Endodermal cell (in vitro differentiated cells): ENCODE results near the gene COLQ. TPM values are rescaled to one million over a fixed set of nuclear protein-coding genes. Genes with fewer than 3 reads are reported as not detected.

Source experiments
- DNase-seq: peaks from one replicate; pipeline ENCODE4 v3.0.0-alpha.2; 2017
- H3K27ac ChIP-seq: 2 replicates; pipeline ENCODE4 v1.5.1; 2013; ENCODE audit warnings: mild to moderate bottlenecking, low read depth, low read length, moderate library complexity
- H3K27me3 ChIP-seq: 2 replicates; pipeline ENCODE4 v1.6.1; 2013; ENCODE audit warnings: mild to moderate bottlenecking, low read length, moderate library complexity; ENCODE audit not compliant: insufficient read depth, control insufficient read depth, poor library complexity, severe bottlenecking
- H3K36me3 ChIP-seq: 2 replicates; pipeline ENCODE4 v1.7.0; 2013; ENCODE audit warnings: mild to moderate bottlenecking, low read length, moderate library complexity; ENCODE audit not compliant: control insufficient read depth, insufficient read depth
- H3K4me1 ChIP-seq: one replicate; pipeline ENCODE4 v1.7.0; 2013; ENCODE audit warnings: low read length; ENCODE audit not compliant: control insufficient read depth, insufficient read depth
- H3K4me3 ChIP-seq: 2 replicates; pipeline ENCODE4 v1.5.1; 2013; ENCODE audit warnings: mild to moderate bottlenecking, low read length, moderate library complexity
- H3K9ac ChIP-seq: 2 replicates; pipeline ENCODE4 v1.6.1; 2013; ENCODE audit warnings: mild to moderate bottlenecking, low read length, moderate library complexity; ENCODE audit not compliant: poor library complexity, severe bottlenecking; ENCODE audit errors: extremely low read depth
- H3K9me3 ChIP-seq: 2 replicates; pipeline ENCODE4 v1.6.1; 2013; ENCODE audit warnings: mild to moderate bottlenecking, low read length, moderate library complexity; ENCODE audit not compliant: control insufficient read depth
- H3K27ac Mint-ChIP-seq: 2 replicates; pipeline ENCODE4 v1.8.0; 2020; ENCODE audit warnings: mixed read lengths
- H3K27me3 Mint-ChIP-seq: 2 replicates; pipeline ENCODE4 v1.8.0; 2021; ENCODE audit warnings: mild to moderate bottlenecking, mixed read lengths; ENCODE audit not compliant: insufficient read depth
- H3K36me3 Mint-ChIP-seq: 2 replicates; pipeline ENCODE4 v1.8.0; 2020; ENCODE audit warnings: low read depth, mixed read lengths
- H3K4me1 Mint-ChIP-seq: 2 replicates; pipeline ENCODE4 v1.8.0; 2020; ENCODE audit warnings: mixed read lengths
- H3K4me3 Mint-ChIP-seq: 2 replicates; pipeline ENCODE4 v1.8.0; 2020; ENCODE audit warnings: mild to moderate bottlenecking, moderate library complexity, mixed read lengths
- H3K9me3 Mint-ChIP-seq: 2 replicates; pipeline ENCODE4 v1.8.0; 2020; ENCODE audit warnings: mild to moderate bottlenecking, mixed read lengths
- CTCF ChIP-seq: fragments of 200-600 bp; sonication (generic); conservative IDR thresholded peaks from 2 replicates; pipeline ENCODE4 v1.5.0; 2021; ENCODE audit warnings: antibody characterized with exemption, mild to moderate bottlenecking
- WGBS, 2 experiments: methylation state at CpG; one replicate each; pipeline versions ENCODE4 v1.1.5 to v1.1.7; 2013; ENCODE audit warnings: missing lambda C conversion rate in 2 of 2, mixed read lengths in 1 of 2; ENCODE audit not compliant: insufficient coverage in 1 of 2, insufficient read length in 1 of 2; 5-methylcytosine and 5-hydroxymethylcytosine counted together
- total RNA-seq, 2 donors: library from RNA; stranded (reverse); fragmentation: NEBNext Ultra II Directional in 1 of 2; extraction: Animal tissue kit (Norgen Biotek cat#: 25700) in 1 of 2; gene quantifications; 2 replicates in 1 of 2; 3 replicates in 1 of 2; pipeline ENCODE4 v1.2.1, GENCODE V29; 2021

COLQ gene
- total RNA-seq, 2 donors from 2014 or later: 3.1 to 7.3 TPM

GRCh38 chr3:15514663-15515340 lies 6.7 kb downstream of the COLQ start:
- no peaks in the 10 kb centered on the region for H3K4me1 Mint-ChIP-seq
- no peak for TF ChIP-seq CTCF
- no peaks in the 10 kb centered on the region for H3K27me3 Mint-ChIP-seq
- no peaks in the 10 kb centered on the region for H3K36me3 Mint-ChIP-seq
- Histone ChIP-seq H3K4me1 (no peaks in the 10 kb centered on the region), H3K9me3 (no peaks in the 10 kb centered on the region), H3K9ac (no peak overlapping the region), H3K4me3 (no peak overlapping the region), H3K27me3 (no peaks in the 10 kb centered on the region), H3K36me3 (no peaks in the 10 kb centered on the region), H3K27ac (no peak overlapping the region)
- 94% methylated on average over 4 of the region's 4 CpGs; no CpG with 5 or more reads in 1 of the 2 experiments for WGBS, 2 experiments
- no peak overlapping the region for H3K4me3 Mint-ChIP-seq
- DNase-seq: no peak
- no peaks in the 10 kb centered on the region for H3K9me3 Mint-ChIP-seq
- no peak overlapping the region for H3K27ac Mint-ChIP-seq

DNA sequence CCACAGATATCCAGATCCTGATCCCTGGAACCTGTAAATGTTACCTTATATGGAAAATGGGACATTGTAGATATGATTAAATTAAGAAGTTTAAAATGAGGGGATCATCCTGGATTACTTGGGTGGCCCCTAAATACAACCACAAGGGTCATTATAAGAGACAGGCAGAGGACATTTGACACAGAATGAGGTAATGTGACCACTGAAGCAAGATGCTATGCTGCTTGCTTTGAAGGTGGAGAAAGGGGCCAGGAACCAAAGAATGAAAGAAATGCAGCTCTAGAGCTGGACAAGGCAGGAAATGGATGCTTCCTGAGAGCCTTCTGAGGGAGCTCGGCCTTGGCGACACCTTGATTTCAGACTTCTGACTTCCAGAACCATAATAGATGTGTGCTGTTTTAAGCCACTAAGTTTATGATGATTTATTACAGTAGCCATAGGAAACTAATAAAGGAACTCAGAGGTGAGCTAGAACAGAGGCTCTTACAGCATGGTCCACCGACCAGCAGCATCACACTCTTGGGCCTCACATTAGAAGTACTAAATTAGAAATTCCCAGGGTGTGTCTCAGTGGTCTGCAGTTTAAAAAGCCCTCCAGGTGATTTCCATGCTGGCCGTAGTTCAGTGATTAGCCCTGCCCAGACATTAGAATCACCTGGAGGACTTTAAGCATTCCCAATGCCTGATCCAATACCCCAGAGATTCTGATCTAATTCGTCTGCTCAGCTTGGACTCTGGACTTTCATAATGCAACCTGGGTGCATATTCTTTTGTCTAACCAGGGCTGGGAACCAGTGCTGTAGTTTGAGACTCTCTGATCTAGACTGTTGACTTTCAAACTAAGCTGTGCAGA lies 7.5 kb downstream of the COLQ start:
- Histone ChIP-seq H3K4me1 (no peaks in the 10 kb centered on the region), H3K4me3 (no peak overlapping the region), H3K9me3 (no peaks in the 10 kb centered on the region), H3K36me3 (no peaks in the 10 kb centered on the region), H3K27me3 (no peaks in the 10 kb centered on the region), H3K27ac (no peak overlapping the region), H3K9ac (no peak overlapping the region)
- Mint-ChIP-seq H3K36me3 (no peaks in the 10 kb centered on the region), H3K4me3 (no peak overlapping the region), H3K9me3 (no peaks in the 10 kb centered on the region), H3K27me3 (no peaks in the 10 kb centered on the region), H3K27ac (no peak overlapping the region), H3K4me1 (no peaks in the 10 kb centered on the region)
- TF ChIP-seq CTCF: no peak
- 93 to 94% methylated on average over 5 of the region's 5 CpGs for WGBS, 2 experiments
- DNase-seq: no peak

GRCh38 chr3:15513116-15513515 lies 8.4 kb downstream of the COLQ start:
- H3K4me3 ChIP-seq: no peak overlapping the region
- Mint-ChIP-seq H3K27me3 (no peaks in the 10 kb centered on the region), H3K27ac (no peak overlapping the region), H3K4me3 (no peak overlapping the region), H3K36me3 (no peaks in the 10 kb centered on the region), H3K4me1 (no peaks in the 10 kb centered on the region), H3K9me3 (no peaks in the 10 kb centered on the region)
- H3K9ac ChIP-seq: no peak overlapping the region
- H3K27me3 ChIP-seq: no peaks in the 10 kb centered on the region
- no peak for DNase-seq
- WGBS, 2 experiments: 95 to 100% methylated on average over 1 to 7 of the region's 7 CpGs
- no peaks in the 10 kb centered on the region for H3K4me1 ChIP-seq
- H3K27ac ChIP-seq: no peak overlapping the region
- no peak for TF ChIP-seq CTCF
- no peaks in the 10 kb centered on the region for H3K9me3 ChIP-seq
- H3K36me3 ChIP-seq: no peaks in the 10 kb centered on the region
